HG02759 (cell line): ENCODE data around the gene LARGE1.
"Not testable (repeated sequence)": the region's sequence is repeated elsewhere in the genome, so short reads cannot be mapped to it uniquely, and the experiment has no call there.

Experiments used
- ATAC-seq: cut with Tn5 transposase; IDR thresholded peaks from one replicate; pipeline ENCODE4 v1.9.1; 2021; ENCODE audit warnings: mild to moderate bottlenecking, moderate library complexity; ENCODE audit not compliant: unreplicated experiment

Gene LARGE1

GRCh38 chr22:33510429-33510904 is 409.8 kb downstream of the LARGE1 start:
- no peak for ATAC-seq

- no peak for ATAC-seq
Observed at GRCh38 chr22:33504941-33505625, 415.2 kb downstream of the LARGE1 start.

GRCh38 chr22:33496112-33496511 is 424.2 kb downstream of the LARGE1 start:
- ATAC-seq, result no peak

GRCh38 chr22:33493476-33494205 is 426.6 kb downstream of the LARGE1 start:
- ATAC-seq, result no peak

- ATAC-seq, result no peak
Observed at GRCh38 chr22:33492210-33492651, 428.0 kb downstream of the LARGE1 start.

GRCh38 chr22:33487041-33487716 is 433.1 kb downstream of the LARGE1 start:
- ATAC-seq, result no peak

GRCh38 chr22:33481550-33481949 is 438.7 kb downstream of the LARGE1 start:
- no peak for ATAC-seq

GRCh38 chr22:33477120-33478111 is 442.9 kb downstream of the LARGE1 start:
- ATAC-seq, result no peak

GRCh38 chr22:33476716-33477115 is 443.6 kb downstream of the LARGE1 start:
- ATAC-seq, result no peak

- no peak for ATAC-seq
Observed at GRCh38 chr22:33476206-33476605, 444.1 kb downstream of the LARGE1 start.

GRCh38 chr22:33474587-33474986 is 445.7 kb downstream of the LARGE1 start:
- ATAC-seq, result no peak

GRCh38 chr22:33472462-33473344 is 447.6 kb downstream of the LARGE1 start:
- ATAC-seq, result peak; percentile 72

GRCh38 chr22:33470456-33470855 is 449.8 kb downstream of the LARGE1 start:
- ATAC-seq, result no peak

- ATAC-seq, result no peak
Observed at GRCh38 chr22:33467620-33468095, 452.6 kb downstream of the LARGE1 start.

- no peak for ATAC-seq
Observed at GRCh38 chr22:33467080-33467479, 453.2 kb downstream of the LARGE1 start.

- ATAC-seq, result no peak
Observed at GRCh38 chr22:33465554-33465953, 454.7 kb downstream of the LARGE1 start.

- no peak for ATAC-seq
Observed at GRCh38 chr22:33464698-33465097, 455.6 kb downstream of the LARGE1 start.

GRCh38 chr22:33461698-33462434 is 458.4 kb downstream of the LARGE1 start:
- no peak for ATAC-seq

- not testable (repeated sequence) for ATAC-seq
Observed at GRCh38 chr22:33461245-33461644, 459.0 kb downstream of the LARGE1 start.
